ENCODE data around the gene HBB. TPM values are rescaled to one million over a fixed set of nuclear protein-coding genes. Genes with fewer than 3 reads are reported as not detected.

The HBB gene
- total and polyA plus RNA-seq, 2 donors = 22.3 to 341 TPM

GRCh38 chr11:5196731-5197130 lies 30.1 kb downstream of the HBB start:
- Histone ChIP-seq H3K4me1 (ENCODE audit: control insufficient read depth in 2 of 2, insufficient read depth in 2 of 2, low read length in 2 of 2) (no peaks in the 10 kb centered on the region), H3K27me3 (ENCODE audit: control insufficient read depth in 2 of 2, insufficient read depth in 1 of 2, low read length in 1 of 2) (no peaks in the 10 kb centered on the region), H3K9me3 (ENCODE audit: control insufficient read depth in 2 of 2, insufficient read depth in 1 of 2, low read length in 1 of 2) (no peaks in the 10 kb centered on the region), H3K36me3 (ENCODE audit: control insufficient read depth in 2 of 2, insufficient read depth in 2 of 2, low read length in 1 of 2) (no peaks in the 10 kb centered on the region), H3K27ac (ENCODE audit: low read depth in 1 of 2, low read length in 1 of 2) (no peak overlapping the region), H3K4me3 (ENCODE audit: low read length in 2 of 2) (no peak overlapping the region)
- DNase-seq (ENCODE audit: low read depth in 6 of 9, low spot score in 9 of 9) = no peak
- WGBS = 93% methylated on average over 3 of the region's 3 CpGs

DNA sequence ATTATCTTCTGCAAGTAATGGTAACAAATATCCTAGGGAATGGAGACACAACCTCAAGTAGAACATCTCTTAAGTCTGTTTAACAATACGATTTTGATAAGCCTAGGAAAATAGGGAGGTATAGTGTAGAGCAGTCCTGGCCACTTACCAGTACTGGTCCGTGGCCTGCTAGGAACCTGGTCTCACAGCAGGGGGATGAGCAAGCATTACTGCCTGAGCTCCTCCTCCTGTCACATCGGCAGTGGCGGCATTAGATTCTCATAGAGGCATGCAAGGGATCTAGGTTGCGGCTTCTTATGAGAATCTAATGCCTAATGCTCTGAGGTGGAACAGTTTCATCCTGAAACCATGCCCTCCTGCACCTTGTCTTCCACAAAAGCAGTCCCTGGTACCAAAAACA lies 30.8 kb downstream of the HBB start:
- no peak for DNase-seq (ENCODE audit: low read depth in 6 of 9, low spot score in 9 of 9)
- no peaks in the 10 kb centered on the region for H3K9me3 ChIP-seq (ENCODE audit: control insufficient read depth in 2 of 2, insufficient read depth in 1 of 2, low read length in 1 of 2)
- no peak overlapping the region for H3K27ac ChIP-seq (ENCODE audit: low read depth in 1 of 2, low read length in 1 of 2)
- WGBS = 90% methylated on average over 5 of the region's 5 CpGs
- H3K4me3 ChIP-seq (ENCODE audit: low read length in 2 of 2) = no peak overlapping the region
- no peaks in the 10 kb centered on the region for H3K4me1 ChIP-seq (ENCODE audit: control insufficient read depth in 2 of 2, insufficient read depth in 2 of 2, low read length in 2 of 2)
- H3K27me3 ChIP-seq (ENCODE audit: control insufficient read depth in 2 of 2, insufficient read depth in 1 of 2, low read length in 1 of 2) = no peaks in the 10 kb centered on the region
- H3K36me3 ChIP-seq (ENCODE audit: control insufficient read depth in 2 of 2, insufficient read depth in 2 of 2, low read length in 1 of 2) = no peaks in the 10 kb centered on the region

DNA sequence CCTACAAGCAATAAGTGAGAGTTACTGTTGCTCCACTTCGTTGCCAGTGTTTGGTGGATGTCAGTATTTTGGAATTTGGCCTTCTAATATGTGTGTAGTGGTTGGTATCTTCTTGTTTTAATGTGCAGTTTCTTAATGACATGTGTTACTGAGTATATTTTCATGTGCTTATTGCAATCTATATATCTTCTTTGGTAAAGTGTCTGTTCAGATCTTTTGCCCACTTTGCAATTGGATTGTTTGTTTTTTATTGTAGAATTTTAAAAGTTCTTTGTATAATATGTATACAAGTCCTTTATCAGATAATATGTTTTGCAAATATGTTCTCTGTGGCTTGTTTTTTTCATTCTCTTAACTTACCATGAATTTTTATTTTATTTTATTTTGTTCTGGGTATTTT lies 34.1 kb downstream of the HBB start:
- 25% methylated on average over 1 of the region's 1 CpG for WGBS
- H3K27ac ChIP-seq (ENCODE audit: low read depth in 1 of 2, low read length in 1 of 2) = no peak overlapping the region
- H3K9me3 ChIP-seq (ENCODE audit: control insufficient read depth in 2 of 2, insufficient read depth in 1 of 2, low read length in 1 of 2) = no peaks in the 10 kb centered on the region
- H3K36me3 ChIP-seq (ENCODE audit: control insufficient read depth in 2 of 2, insufficient read depth in 2 of 2, low read length in 1 of 2) = no peaks in the 10 kb centered on the region
- no peaks in the 10 kb centered on the region for H3K4me1 ChIP-seq (ENCODE audit: control insufficient read depth in 2 of 2, insufficient read depth in 2 of 2, low read length in 2 of 2)
- H3K4me3 ChIP-seq (ENCODE audit: low read length in 2 of 2) = no peak overlapping the region
- DNase-seq (ENCODE audit: low read depth in 6 of 9, low spot score in 9 of 9) = no peak
- no peaks in the 10 kb centered on the region for H3K27me3 ChIP-seq (ENCODE audit: control insufficient read depth in 2 of 2, insufficient read depth in 1 of 2, low read length in 1 of 2)

- H3K4me3 ChIP-seq (ENCODE audit: low read length in 2 of 2) = no peak overlapping the region
- 90% methylated on average over 2 of the region's 2 CpGs for WGBS
- no peak for DNase-seq (ENCODE audit: low read depth in 6 of 9, low spot score in 9 of 9)
- H3K9me3 ChIP-seq (ENCODE audit: control insufficient read depth in 2 of 2, insufficient read depth in 1 of 2, low read length in 1 of 2) = no peaks in the 10 kb centered on the region
- H3K36me3 ChIP-seq (ENCODE audit: control insufficient read depth in 2 of 2, insufficient read depth in 2 of 2, low read length in 1 of 2) = no peaks in the 10 kb centered on the region
- H3K27ac ChIP-seq (ENCODE audit: low read depth in 1 of 2, low read length in 1 of 2) = no peak overlapping the region
- H3K4me1 ChIP-seq (ENCODE audit: control insufficient read depth in 2 of 2, insufficient read depth in 2 of 2, low read length in 2 of 2) = no peaks in the 10 kb centered on the region
- H3K27me3 ChIP-seq (ENCODE audit: control insufficient read depth in 2 of 2, insufficient read depth in 1 of 2, low read length in 1 of 2) = no peaks in the 10 kb centered on the region
Observed at GRCh38 chr11:5188201-5188600, 38.7 kb downstream of the HBB start.

- H3K27me3 ChIP-seq (ENCODE audit: control insufficient read depth in 2 of 2, insufficient read depth in 1 of 2, low read length in 1 of 2) = no peaks in the 10 kb centered on the region
- no peak overlapping the region for H3K27ac ChIP-seq (ENCODE audit: low read depth in 1 of 2, low read length in 1 of 2)
- no peak for DNase-seq (ENCODE audit: low read depth in 6 of 9, low spot score in 9 of 9)
- no peaks in the 10 kb centered on the region for H3K9me3 ChIP-seq (ENCODE audit: control insufficient read depth in 2 of 2, insufficient read depth in 1 of 2, low read length in 1 of 2)
- no peaks in the 10 kb centered on the region for H3K4me1 ChIP-seq (ENCODE audit: control insufficient read depth in 2 of 2, insufficient read depth in 2 of 2, low read length in 2 of 2)
- no peak overlapping the region for H3K4me3 ChIP-seq (ENCODE audit: low read length in 2 of 2)
- WGBS = 88% methylated on average over 10 of the region's 10 CpGs
- no peaks in the 10 kb centered on the region for H3K36me3 ChIP-seq (ENCODE audit: control insufficient read depth in 2 of 2, insufficient read depth in 2 of 2, low read length in 1 of 2)
Observed at GRCh38 chr11:5178046-5178837, 48.6 kb downstream of the HBB start.

Other genes with a start within 250 kb of the HBB start
- not detected for gene OR51L1, start 232.2 kb downstream of the HBB start, total RNA-seq
- gene OR51L1, start 232.2 kb downstream of the HBB start, polyA plus RNA-seq = under 0.01 TPM
- gene OR52J3, start 180.5 kb downstream of the HBB start, total RNA-seq = not detected
- gene OR52J3, start 180.5 kb downstream of the HBB start, polyA plus RNA-seq = not detected
- gene OR52E2, start 167.4 kb downstream of the HBB start, total RNA-seq = not detected
- gene OR52E2, start 167.4 kb downstream of the HBB start, polyA plus RNA-seq = not detected
- not detected for gene OR52E1, start 157.5 kb downstream of the HBB start, total RNA-seq
- not detected for gene OR52E1, start 157.5 kb downstream of the HBB start, polyA plus RNA-seq
- not detected for gene OR52A5, start 88.7 kb downstream of the HBB start, total RNA-seq
- not detected for gene OR52A5, start 88.7 kb downstream of the HBB start, polyA plus RNA-seq
- gene OR52A1, start 72.3 kb downstream of the HBB start, total RNA-seq = not detected
- not detected for gene OR52A1, start 72.3 kb downstream of the HBB start, polyA plus RNA-seq
- gene OR51V1, start 26.4 kb downstream of the HBB start, total RNA-seq = not detected
- gene OR51V1, start 26.4 kb downstream of the HBB start, polyA plus RNA-seq = not detected
- gene HBD, start 7.4 kb upstream of the HBB start, total RNA-seq = 1.1 TPM
- gene HBD, start 7.4 kb upstream of the HBB start, polyA plus RNA-seq = 1.3 TPM
- 612 TPM for gene HBG1, start 22.8 kb upstream of the HBB start, total RNA-seq
- gene HBG1, start 22.8 kb upstream of the HBB start, polyA plus RNA-seq = 0.41 TPM
- gene HBG2, start 27.7 kb upstream of the HBB start, total RNA-seq = 5,270 TPM
- 1.0 TPM for gene HBG2, start 27.7 kb upstream of the HBB start, polyA plus RNA-seq
- gene HBE1, start 42.9 kb upstream of the HBB start, total RNA-seq = 5.5 TPM
- gene HBE1, start 42.9 kb upstream of the HBB start, polyA plus RNA-seq = 1.8 TPM
- not detected for gene OR51B4, start 74.9 kb upstream of the HBB start, total RNA-seq
- gene OR51B4, start 74.9 kb upstream of the HBB start, polyA plus RNA-seq = not detected
- gene OR51B2, start 97.2 kb upstream of the HBB start, total RNA-seq = not detected
- 0.07 TPM for gene OR51B2, start 97.2 kb upstream of the HBB start, polyA plus RNA-seq
- 0.14 TPM for gene OR51B5, start 116.5 kb upstream of the HBB start, total RNA-seq
- 0.21 TPM for gene OR51B5, start 116.5 kb upstream of the HBB start, polyA plus RNA-seq
- gene OR51B6, start 124.4 kb upstream of the HBB start, total RNA-seq = not detected
- gene OR51B6, start 124.4 kb upstream of the HBB start, polyA plus RNA-seq = not detected
- gene OR51M1, start 156.7 kb upstream of the HBB start, total RNA-seq = not detected
- gene OR51M1, start 156.7 kb upstream of the HBB start, polyA plus RNA-seq = 0.02 TPM
- gene OR51Q1, start 195.0 kb upstream of the HBB start, total RNA-seq = not detected
- not detected for gene OR51Q1, start 195.0 kb upstream of the HBB start, polyA plus RNA-seq
- not detected for gene OR51I1, start 214.4 kb upstream of the HBB start, total RNA-seq
- gene OR51I1, start 214.4 kb upstream of the HBB start, polyA plus RNA-seq = not detected
- gene OR51I2, start 222.3 kb upstream of the HBB start, total RNA-seq = not detected
- not detected for gene OR51I2, start 222.3 kb upstream of the HBB start, polyA plus RNA-seq